Epithelial cell of esophagus (primary cell): Measurements from ENCODE around the gene KCNJ14.

Experiments
- DNase-seq: peaks from one replicate; pipeline ENCODE4 v3.0.0; 2010; ENCODE audit warnings: low read depth
- H3K4me3 ChIP-seq: 2 replicates; pipeline ENCODE4 v1.5.1; 2011; ENCODE audit warnings: mild to moderate bottlenecking, low read length, control low read depth
- CTCF ChIP-seq: IDR thresholded peaks from 2 replicates; pipeline ENCODE4 v1.5.1; 2011; ENCODE audit warnings: low read depth, mild to moderate bottlenecking, low read length, control low read depth, inconsistent platforms; ENCODE audit not compliant: insufficient read depth; ENCODE audit errors: missing control alignments

KCNJ14 gene

DNA sequence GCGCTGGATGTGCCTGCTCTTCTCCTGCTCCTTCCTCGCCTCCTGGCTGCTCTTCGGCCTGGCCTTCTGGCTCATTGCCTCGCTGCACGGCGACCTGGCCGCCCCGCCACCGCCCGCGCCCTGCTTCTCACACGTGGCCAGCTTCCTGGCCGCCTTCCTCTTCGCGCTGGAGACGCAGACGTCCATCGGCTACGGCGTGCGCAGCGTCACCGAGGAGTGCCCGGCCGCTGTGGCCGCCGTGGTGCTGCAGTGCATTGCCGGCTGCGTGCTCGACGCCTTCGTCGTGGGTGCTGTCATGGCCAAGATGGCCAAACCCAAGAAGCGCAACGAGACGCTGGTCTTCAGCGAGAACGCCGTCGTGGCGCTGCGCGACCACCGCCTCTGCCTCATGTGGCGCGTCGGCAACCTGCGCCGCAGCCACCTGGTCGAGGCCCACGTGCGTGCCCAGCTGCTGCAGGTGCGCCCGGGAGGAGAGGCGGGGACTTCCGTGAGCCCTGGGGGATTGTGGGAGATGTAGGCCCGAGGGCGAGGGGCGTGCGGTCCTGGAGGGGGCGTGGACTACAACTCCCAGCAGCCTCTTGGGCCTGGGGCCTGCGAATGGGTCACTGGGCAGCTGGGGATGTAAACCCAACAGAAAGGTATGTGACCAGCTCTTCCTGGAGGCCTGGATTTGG lies 6.7 kb downstream of the KCNJ14 start:
- no peak for TF ChIP-seq CTCF
- no peak for DNase-seq
- H3K4me3 ChIP-seq, result no peak overlapping the region

DNA sequence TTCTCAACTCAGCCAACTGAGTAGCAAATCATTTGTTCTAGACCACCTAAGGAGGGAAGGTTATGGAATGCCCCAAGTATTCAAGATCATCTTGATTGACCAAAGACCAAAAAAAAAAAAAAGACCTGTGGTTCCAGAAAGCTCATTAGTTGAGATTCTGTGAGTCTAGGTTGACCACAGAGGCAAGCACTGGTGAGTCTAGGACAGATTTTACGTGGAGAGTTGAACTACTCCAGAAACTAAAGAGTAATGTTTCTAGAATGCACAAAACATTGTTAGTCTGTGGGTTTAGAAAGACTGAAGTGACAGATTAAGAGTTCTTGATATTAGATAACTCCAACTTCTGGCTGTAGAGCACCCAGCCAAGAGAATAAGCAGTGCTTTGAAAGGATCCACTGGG lies 9.8 kb downstream of the KCNJ14 start:
- no peak for TF ChIP-seq CTCF
- H3K4me3 ChIP-seq, result no peak overlapping the region
- no peak for DNase-seq

DNA sequence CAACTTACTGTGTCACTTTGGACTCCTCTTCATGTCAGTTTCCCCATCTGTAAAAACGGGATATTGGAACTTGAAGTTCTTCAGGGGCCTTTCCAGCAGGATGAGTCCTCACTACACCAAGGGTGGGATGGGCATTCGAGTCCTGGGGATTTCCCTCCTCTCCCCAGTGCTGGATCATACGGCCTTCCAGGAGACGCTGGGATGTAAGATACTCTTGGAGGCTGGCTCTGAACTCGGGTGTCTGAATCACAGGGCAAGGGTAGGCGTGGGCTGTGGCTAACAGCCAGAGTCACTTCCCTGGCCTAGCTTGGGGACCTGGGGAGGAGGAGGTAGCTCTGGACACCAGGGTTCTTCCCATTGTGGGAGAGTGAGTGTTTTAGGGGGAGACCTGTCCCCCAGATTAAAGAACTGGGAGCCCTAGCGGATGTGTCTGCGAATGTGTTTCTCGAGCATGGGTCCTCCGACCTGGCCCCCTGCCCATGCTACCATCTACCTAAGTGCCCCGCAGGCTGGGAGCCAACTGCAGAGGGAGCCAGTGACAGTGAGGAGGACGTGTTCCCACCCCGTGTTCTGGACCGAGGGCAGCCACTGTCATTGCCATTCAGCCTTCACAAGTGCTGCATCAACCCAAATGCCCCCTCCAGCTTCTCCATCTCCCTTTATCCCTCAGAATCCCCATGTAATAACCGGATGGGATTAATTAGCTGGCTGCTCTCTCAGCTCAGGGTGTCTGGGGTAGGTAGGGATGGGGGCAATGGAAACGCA lies 11.4 kb downstream of the KCNJ14 start:
- H3K4me3 ChIP-seq, result no peak overlapping the region
- peak; percentile 60 for DNase-seq
- no peak for TF ChIP-seq CTCF

DNA sequence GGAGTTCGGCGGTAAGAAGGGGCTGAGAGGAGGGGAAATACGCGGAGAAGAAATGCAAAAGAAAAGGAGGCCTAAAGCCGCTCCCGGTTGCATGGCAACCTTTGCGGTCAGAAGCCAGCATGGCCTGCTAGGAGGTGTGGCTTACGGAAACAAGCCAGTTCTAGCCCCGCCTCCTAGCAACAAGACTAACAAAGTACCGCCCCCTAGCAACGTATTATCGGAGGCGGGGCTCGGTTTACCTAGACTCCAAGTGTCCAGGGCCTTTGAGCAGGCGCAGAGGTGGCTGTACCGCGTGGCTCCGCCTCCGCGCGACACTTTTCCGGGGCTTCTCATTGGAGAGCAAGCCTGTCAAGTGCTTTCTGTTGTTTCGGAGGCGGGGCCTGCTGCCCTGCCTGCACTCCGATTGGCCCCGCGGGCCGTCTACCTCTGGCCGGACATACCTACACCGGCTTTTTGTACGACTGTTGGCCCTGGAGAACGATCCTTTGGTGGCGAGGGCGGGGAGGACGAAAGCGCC lies 13.5 kb downstream of the KCNJ14 start:
- no peak for TF ChIP-seq CTCF
- peak overlapping the region; percentile 77 for H3K4me3 ChIP-seq
- peak; percentile 100 for DNase-seq

GRCh38 chr19:48469289-48469881 lies 14.0 kb downstream of the KCNJ14 start, which contains the start of gene CYTH2:
CYTH2 (plus strand) TSS chr19:48469369; CDS start chr19:48469508, 139 bp downstream.
- DNase-seq, result peak; percentile 89
- TF ChIP-seq CTCF, result no peak
- H3K4me3 ChIP-seq, result peak within 1 kb of the TSS; percentile 77

GRCh38 chr19:48469934-48470680 lies 14.7 kb downstream of the KCNJ14 start:
- peak overlapping the region; percentile 77 for H3K4me3 ChIP-seq
- TF ChIP-seq CTCF, result no peak
- DNase-seq, result no peak
